ENCODE results near the gene STRN.
"Not testable (repeated sequence)": the region's sequence is repeated elsewhere in the genome, so short reads cannot be mapped to it uniquely, and the experiment has no call there.

STRN gene

DNA sequence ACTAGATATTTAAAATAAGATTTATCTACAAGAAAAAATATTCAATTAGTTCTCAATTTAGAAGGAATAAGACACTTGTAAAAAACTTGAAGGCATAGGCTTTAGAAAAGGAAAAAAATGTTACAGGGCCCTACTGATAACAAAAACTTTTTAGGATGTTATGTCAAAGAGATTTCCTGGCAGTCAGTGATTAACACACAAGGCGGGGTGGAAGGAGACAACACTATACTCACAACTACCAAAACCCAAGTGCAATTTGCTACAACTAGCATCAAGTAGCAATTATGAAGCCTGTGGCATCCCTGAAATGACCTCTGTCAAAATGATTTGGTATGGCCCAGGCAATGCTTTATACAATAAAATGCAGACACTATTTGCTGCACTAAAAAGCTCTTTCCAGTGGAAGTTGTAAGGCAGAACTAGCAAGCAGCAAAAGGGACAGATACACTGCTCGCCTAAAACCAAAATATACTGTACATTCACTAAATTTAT, 15.3 kb downstream of the STRN start:
- DNase-seq: peak in 2 of 3 donors; percentile 17 to 41
- WGBS (ENCODE audit: insufficient coverage): no CpG with 5 or more reads among the region's 2 CpGs
- Histone ChIP-seq H3K4me1 (ENCODE audit: control extremely low read depth in 1 of 4, control insufficient read depth in 4 of 4, insufficient read depth in 4 of 4, low read length in 3 of 4) (peaks cover 0 to 8% (median 3%) of the 10 kb centered on the region in 4 experiments), H3K36me3 (ENCODE audit: control insufficient read depth in 4 of 4, insufficient read depth in 4 of 4, low read length in 3 of 4) (peaks cover 0 to 5% (median 1%) of the 10 kb centered on the region in 4 experiments), H3K9me3 (ENCODE audit: control extremely low read depth in 1 of 5, control insufficient read depth in 4 of 5, insufficient read depth in 2 of 5, low read depth in 1 of 5, low read length in 4 of 5) (no peaks in the 10 kb centered on the region), H3K27ac (ENCODE audit: insufficient read depth in 1 of 2, low read depth in 1 of 2, low read length in 2 of 2, poor library complexity in 1 of 2, severe bottlenecking in 2 of 2) (peak overlapping the region in 1 of 2 experiments; percentile 25), H3K27me3 (replicated peaks in 2 of 5; ENCODE audit: control insufficient read depth in 4 of 5, insufficient read depth in 5 of 5, low read length in 4 of 5) (no peaks in the 10 kb centered on the region), H3K4me3 (ENCODE audit: control insufficient read depth in 1 of 7, extremely low read depth in 1 of 7, insufficient read depth in 4 of 7, low read depth in 2 of 7, low read length in 6 of 7) (no peak overlapping the region)
- ChIA-PET CTCF (interaction anchor here (0.8 to 2.1 kb wide), 2 partner anchors 8 to 11 kb away, joined by 3 to 6 read pairs; no protein-coding TSS in a partner anchor), POLR2A (no interaction called here)

DNA sequence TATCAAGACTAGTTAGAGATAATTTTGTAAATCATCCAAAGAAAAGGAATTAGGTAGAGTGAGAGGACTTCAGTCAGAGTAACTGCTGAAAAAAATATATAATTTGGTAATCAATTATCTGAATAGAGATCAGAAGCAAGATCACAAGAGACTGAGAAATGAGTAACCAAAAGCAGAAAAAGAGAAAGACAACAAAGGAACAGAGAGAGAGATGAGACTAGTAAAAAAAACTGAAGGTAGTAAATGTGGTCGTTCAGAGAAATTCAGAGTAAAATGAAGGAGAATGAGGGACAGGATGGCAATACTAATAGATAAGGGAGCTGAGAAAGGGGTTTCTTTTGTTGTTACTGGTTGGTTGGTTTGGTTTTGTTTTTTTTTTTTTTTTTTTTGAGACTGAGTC, 16.5 kb downstream of the STRN start:
- Histone ChIP-seq H3K27ac (ENCODE audit: insufficient read depth in 1 of 2, low read depth in 1 of 2, low read length in 2 of 2, poor library complexity in 1 of 2, severe bottlenecking in 2 of 2) (no peak overlapping the region), H3K36me3 (ENCODE audit: control insufficient read depth in 4 of 4, insufficient read depth in 4 of 4, low read length in 3 of 4) (peaks cover 0 to 4% (median 1%) of the 10 kb centered on the region in 4 experiments)
- CTCF ChIA-PET: interaction anchor here (1.0 kb wide), 1 partner anchor 11 kb away, joined by 3 read pairs; no protein-coding TSS in a partner anchor

DNA sequence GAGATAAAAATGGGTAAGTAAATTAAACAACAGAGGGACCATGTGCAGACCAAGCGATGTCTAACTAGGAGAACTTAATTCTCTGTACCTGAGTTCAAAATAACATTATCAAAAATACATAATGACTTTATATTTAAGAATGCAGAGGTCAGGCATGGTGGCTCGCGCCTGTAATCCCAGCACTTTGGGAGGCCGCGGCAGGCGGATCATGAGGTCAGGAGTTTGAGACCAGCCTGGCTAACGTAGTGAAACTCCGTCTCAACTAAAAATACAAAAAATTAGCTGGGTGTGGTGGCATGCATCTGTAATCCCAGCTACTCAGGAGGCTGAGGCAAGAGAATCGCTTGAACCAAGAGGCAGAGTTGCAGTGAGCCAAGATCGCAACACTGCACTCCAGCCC, 21.1 kb downstream of the STRN start:
- CTCF ChIA-PET; H3K36me3 ChIP-seq (ENCODE audit: control insufficient read depth in 4 of 4, insufficient read depth in 4 of 4, low read length in 3 of 4); H3K27me3 ChIP-seq (replicated peaks in 2 of 5; ENCODE audit: control insufficient read depth in 4 of 5, insufficient read depth in 5 of 5, low read length in 4 of 5); DNase-seq; H3K4me3 ChIP-seq (ENCODE audit: control insufficient read depth in 1 of 7, extremely low read depth in 1 of 7, insufficient read depth in 4 of 7, low read depth in 2 of 7, low read length in 6 of 7); H3K27ac ChIP-seq (ENCODE audit: insufficient read depth in 1 of 2, low read depth in 1 of 2, low read length in 2 of 2, poor library complexity in 1 of 2, severe bottlenecking in 2 of 2); POLR2A ChIA-PET; H3K9me3 ChIP-seq (ENCODE audit: control extremely low read depth in 1 of 5, control insufficient read depth in 4 of 5, insufficient read depth in 2 of 5, low read depth in 1 of 5, low read length in 4 of 5); H3K4me1 ChIP-seq (ENCODE audit: control extremely low read depth in 1 of 4, control insufficient read depth in 4 of 4, insufficient read depth in 4 of 4, low read length in 3 of 4): not testable (repeated sequence)
- 83% methylated on average over 5 of the region's 10 CpGs for WGBS (ENCODE audit: insufficient coverage)

More for the DNA sequence above, 16.5 kb downstream of the STRN start:
- WGBS (ENCODE audit: insufficient coverage): 67% methylated on average over 1 of the region's 1 CpG
- Histone ChIP-seq H3K4me3 (ENCODE audit: control insufficient read depth in 1 of 7, extremely low read depth in 1 of 7, insufficient read depth in 4 of 7, low read depth in 2 of 7, low read length in 6 of 7) (no peak overlapping the region), H3K9me3 (ENCODE audit: control extremely low read depth in 1 of 5, control insufficient read depth in 4 of 5, insufficient read depth in 2 of 5, low read depth in 1 of 5, low read length in 4 of 5) (no peaks in the 10 kb centered on the region), H3K27me3 (replicated peaks in 2 of 5; ENCODE audit: control insufficient read depth in 4 of 5, insufficient read depth in 5 of 5, low read length in 4 of 5) (no peaks in the 10 kb centered on the region), H3K4me1 (ENCODE audit: control extremely low read depth in 1 of 4, control insufficient read depth in 4 of 4, insufficient read depth in 4 of 4, low read length in 3 of 4) (peaks cover 0 to 8% (median 3%) of the 10 kb centered on the region in 4 experiments)
- POLR2A ChIA-PET: no interaction called here
- DNase-seq: no peak

DNA sequence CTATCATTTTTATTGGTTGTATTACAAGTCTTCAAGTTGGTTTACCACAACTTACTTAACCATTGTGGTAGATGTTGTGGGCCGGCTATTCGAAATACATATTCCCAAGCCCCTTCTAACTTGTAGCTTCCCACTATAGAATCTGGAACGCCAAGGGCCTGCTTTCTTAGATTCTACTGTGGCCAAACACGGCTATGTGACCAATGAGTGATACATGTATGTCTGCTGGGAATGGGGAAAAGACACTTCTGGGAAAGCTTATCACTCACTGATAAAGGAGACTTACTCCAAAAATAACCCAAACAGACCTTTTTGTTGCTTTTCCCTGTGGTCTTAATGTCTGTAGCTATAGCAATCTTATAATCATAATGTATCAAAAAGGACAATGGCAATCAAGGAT, 24.5 kb downstream of the STRN start:
- H3K9me3 ChIP-seq (ENCODE audit: control extremely low read depth in 1 of 5, control insufficient read depth in 4 of 5, insufficient read depth in 2 of 5, low read depth in 1 of 5, low read length in 4 of 5): no peaks in the 10 kb centered on the region
- no peaks in the 10 kb centered on the region for H3K27me3 ChIP-seq (replicated peaks in 2 of 5; ENCODE audit: control insufficient read depth in 4 of 5, insufficient read depth in 5 of 5, low read length in 4 of 5)
- H3K36me3 ChIP-seq (ENCODE audit: control insufficient read depth in 4 of 4, insufficient read depth in 4 of 4, low read length in 3 of 4): no peaks in the 10 kb centered on the region
- H3K27ac ChIP-seq (ENCODE audit: insufficient read depth in 1 of 2, low read depth in 1 of 2, low read length in 2 of 2, poor library complexity in 1 of 2, severe bottlenecking in 2 of 2): no peak overlapping the region
- DNase-seq: no peak
- CTCF ChIA-PET: no interaction called here
- POLR2A ChIA-PET: interaction anchor here (0.5 kb wide), 1 partner anchor 46 kb away, joined by 5 read pairs; no protein-coding TSS in a partner anchor
- H3K4me1 ChIP-seq (ENCODE audit: control extremely low read depth in 1 of 4, control insufficient read depth in 4 of 4, insufficient read depth in 4 of 4, low read length in 3 of 4): no peaks in the 10 kb centered on the region
- H3K4me3 ChIP-seq (ENCODE audit: control insufficient read depth in 1 of 7, extremely low read depth in 1 of 7, insufficient read depth in 4 of 7, low read depth in 2 of 7, low read length in 6 of 7): no peak overlapping the region
- WGBS (ENCODE audit: insufficient coverage): no CpG with 5 or more reads among the region's 4 CpGs

DNA sequence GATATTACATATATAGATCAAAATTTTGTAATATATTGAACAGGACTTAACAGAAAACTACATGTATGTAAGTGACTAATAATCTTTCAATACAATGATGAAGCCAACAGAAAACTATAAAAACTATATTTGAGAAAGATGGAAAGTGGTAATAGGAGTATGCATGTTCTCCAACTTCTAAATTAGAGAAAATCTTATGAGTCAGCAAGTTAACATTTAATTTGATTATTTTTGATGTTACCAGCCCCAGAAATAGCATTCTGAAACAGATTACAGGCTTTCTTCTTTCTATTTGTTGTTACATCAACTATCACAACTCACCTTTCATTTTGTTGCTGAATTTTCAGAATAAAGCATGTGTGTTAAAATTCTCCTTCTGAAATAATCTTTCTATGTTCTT, 29.8 kb downstream of the STRN start:
- H3K27me3 ChIP-seq (replicated peaks in 2 of 5; ENCODE audit: control insufficient read depth in 4 of 5, insufficient read depth in 5 of 5, low read length in 4 of 5); POLR2A ChIA-PET; H3K4me1 ChIP-seq (ENCODE audit: control extremely low read depth in 1 of 4, control insufficient read depth in 4 of 4, insufficient read depth in 4 of 4, low read length in 3 of 4); DNase-seq; H3K36me3 ChIP-seq (ENCODE audit: control insufficient read depth in 4 of 4, insufficient read depth in 4 of 4, low read length in 3 of 4); H3K27ac ChIP-seq (ENCODE audit: insufficient read depth in 1 of 2, low read depth in 1 of 2, low read length in 2 of 2, poor library complexity in 1 of 2, severe bottlenecking in 2 of 2); CTCF ChIA-PET; H3K9me3 ChIP-seq (ENCODE audit: control extremely low read depth in 1 of 5, control insufficient read depth in 4 of 5, insufficient read depth in 2 of 5, low read depth in 1 of 5, low read length in 4 of 5); H3K4me3 ChIP-seq (ENCODE audit: control insufficient read depth in 1 of 7, extremely low read depth in 1 of 7, insufficient read depth in 4 of 7, low read depth in 2 of 7, low read length in 6 of 7): not testable (repeated sequence)

DNA sequence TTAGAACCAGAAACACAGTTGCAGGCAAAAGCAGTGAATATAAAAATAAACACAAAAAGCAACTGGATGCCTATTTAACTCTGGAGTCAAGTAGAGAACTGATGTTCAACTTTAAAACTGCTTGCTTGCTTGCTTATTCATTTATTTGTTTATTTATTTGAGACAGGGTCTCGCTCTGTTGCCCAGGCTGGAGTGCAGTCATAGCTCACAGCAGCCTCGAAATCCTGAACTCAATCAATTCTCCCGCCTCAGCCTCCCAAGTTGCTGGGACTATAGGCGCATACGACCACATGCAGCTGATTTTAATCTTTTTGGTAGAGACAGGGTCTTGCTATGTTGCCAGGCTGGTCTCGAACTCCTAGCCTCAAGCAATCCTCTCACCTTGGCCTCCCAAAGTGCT, 34.6 kb downstream of the STRN start:
- WGBS (ENCODE audit: insufficient coverage): 92% methylated on average over 6 of the region's 6 CpGs
- POLR2A ChIA-PET: not testable (repeated sequence)

DNA sequence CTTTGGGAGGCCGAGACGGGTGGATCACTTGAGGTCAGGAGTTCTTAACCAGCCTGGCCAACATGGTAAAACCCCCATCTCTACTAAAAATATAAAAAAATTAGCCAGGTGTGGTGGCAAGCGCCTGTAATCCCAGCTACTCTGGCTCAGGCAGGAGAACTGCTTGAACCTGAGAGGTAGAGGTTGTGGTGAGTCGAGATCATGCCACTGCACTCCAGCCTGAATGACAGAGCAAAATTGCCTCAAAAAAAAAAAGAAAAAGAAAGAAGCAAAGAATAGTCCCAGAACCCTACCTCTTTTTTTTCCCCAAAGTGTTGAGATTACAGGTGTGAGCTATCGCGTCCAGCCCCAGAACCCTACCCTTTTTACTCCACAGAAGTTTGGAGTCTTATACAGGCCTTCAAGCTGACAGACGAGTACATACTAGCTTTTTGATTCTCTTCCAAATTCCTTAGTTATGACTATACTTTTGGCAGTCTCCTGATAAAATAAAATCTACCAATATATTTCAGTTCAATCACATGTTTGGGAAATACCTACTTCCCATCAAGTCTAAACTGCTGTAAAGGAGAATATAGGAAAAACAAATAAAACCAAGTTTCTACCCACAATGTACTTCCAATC, 35.4 kb downstream of the STRN start:
- CTCF ChIA-PET: interaction anchor here (1.4 kb wide), 1 partner anchor 28 kb away, joined by 3 read pairs; no protein-coding TSS in a partner anchor
- H3K4me3 ChIP-seq (ENCODE audit: control insufficient read depth in 1 of 7, extremely low read depth in 1 of 7, insufficient read depth in 4 of 7, low read depth in 2 of 7, low read length in 6 of 7); H3K27ac ChIP-seq (ENCODE audit: insufficient read depth in 1 of 2, low read depth in 1 of 2, low read length in 2 of 2, poor library complexity in 1 of 2, severe bottlenecking in 2 of 2); H3K9me3 ChIP-seq (ENCODE audit: control extremely low read depth in 1 of 5, control insufficient read depth in 4 of 5, insufficient read depth in 2 of 5, low read depth in 1 of 5, low read length in 4 of 5); H3K27me3 ChIP-seq (replicated peaks in 2 of 5; ENCODE audit: control insufficient read depth in 4 of 5, insufficient read depth in 5 of 5, low read length in 4 of 5); H3K36me3 ChIP-seq (ENCODE audit: control insufficient read depth in 4 of 4, insufficient read depth in 4 of 4, low read length in 3 of 4); POLR2A ChIA-PET: not testable (repeated sequence)
- peak in 2 of 3 donors; percentile 45 to 59 for DNase-seq
- peaks cover 0 to 16% (median 5%) of the 10 kb centered on the region in 4 experiments for H3K4me1 ChIP-seq (ENCODE audit: control extremely low read depth in 1 of 4, control insufficient read depth in 4 of 4, insufficient read depth in 4 of 4, low read length in 3 of 4)
- 53% methylated on average over 3 of the region's 7 CpGs for WGBS (ENCODE audit: insufficient coverage)

More for the DNA sequence above, 34.6 kb downstream of the STRN start:
- not testable (repeated sequence) for H3K27ac ChIP-seq (ENCODE audit: insufficient read depth in 1 of 2, low read depth in 1 of 2, low read length in 2 of 2, poor library complexity in 1 of 2, severe bottlenecking in 2 of 2); H3K27me3 ChIP-seq (replicated peaks in 2 of 5; ENCODE audit: control insufficient read depth in 4 of 5, insufficient read depth in 5 of 5, low read length in 4 of 5); H3K9me3 ChIP-seq (ENCODE audit: control extremely low read depth in 1 of 5, control insufficient read depth in 4 of 5, insufficient read depth in 2 of 5, low read depth in 1 of 5, low read length in 4 of 5); H3K36me3 ChIP-seq (ENCODE audit: control insufficient read depth in 4 of 4, insufficient read depth in 4 of 4, low read length in 3 of 4); DNase-seq; H3K4me3 ChIP-seq (ENCODE audit: control insufficient read depth in 1 of 7, extremely low read depth in 1 of 7, insufficient read depth in 4 of 7, low read depth in 2 of 7, low read length in 6 of 7); H3K4me1 ChIP-seq (ENCODE audit: control extremely low read depth in 1 of 4, control insufficient read depth in 4 of 4, insufficient read depth in 4 of 4, low read length in 3 of 4)
- CTCF ChIA-PET: interaction anchor here (1.4 kb wide), 1 partner anchor 27 kb away, joined by 3 read pairs; no protein-coding TSS in a partner anchor
